CD1c-positive myeloid dendritic cell (primary cell): ENCODE measurements around the gene CMIP.

ENCODE experiments used
- DNase-seq: peaks from one replicate; pipeline ENCODE4 v3.0.0-alpha.2; 2016; ENCODE audit errors: extremely low spot score

Gene CMIP

DNA sequence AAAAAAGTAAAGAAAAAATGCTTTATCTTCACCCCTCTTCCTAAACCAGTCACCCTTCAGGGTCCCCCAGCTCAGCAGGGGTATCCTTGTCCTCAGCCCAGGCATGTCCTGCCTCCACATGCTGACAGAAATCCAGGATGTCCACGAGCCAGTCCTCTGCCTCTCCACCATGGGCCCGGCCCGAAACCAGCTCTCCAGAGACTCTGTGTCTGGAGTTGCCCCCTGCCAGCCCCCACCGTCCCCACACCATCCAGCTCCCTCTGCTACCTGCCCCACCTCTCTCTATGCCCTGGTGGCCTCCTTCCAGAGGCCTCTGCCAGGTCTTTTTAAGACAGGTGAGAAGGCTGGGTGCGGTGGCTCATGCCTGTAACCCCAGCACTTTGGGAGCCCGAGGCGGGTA is 268.1 kb downstream of the CMIP start:
- no peak for DNase-seq

DNA sequence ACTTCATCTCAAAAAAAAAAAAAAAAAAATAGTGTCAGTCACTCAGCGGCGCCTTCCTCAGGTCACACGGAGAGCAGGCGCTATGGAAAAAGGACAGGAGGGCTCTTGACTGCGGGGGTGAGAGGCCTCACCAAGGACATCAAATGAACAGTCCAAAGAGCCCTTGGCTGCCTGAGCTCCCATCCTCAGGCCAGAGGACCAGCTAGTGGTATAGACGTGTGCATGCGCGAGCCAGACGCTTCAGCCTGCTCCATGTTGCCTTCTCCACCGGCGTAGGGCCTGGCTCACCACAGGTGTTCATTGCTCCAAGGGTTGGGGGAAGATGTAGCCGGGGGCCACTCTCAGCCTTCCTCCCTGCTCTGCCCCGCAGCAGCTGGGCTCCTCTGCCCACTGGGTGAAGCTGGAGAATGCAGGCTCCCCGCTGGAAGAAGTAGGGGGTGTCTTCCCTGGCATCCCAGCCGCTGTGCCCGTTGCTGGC is 268.7 kb downstream of the CMIP start:
- no peak for DNase-seq

DNA sequence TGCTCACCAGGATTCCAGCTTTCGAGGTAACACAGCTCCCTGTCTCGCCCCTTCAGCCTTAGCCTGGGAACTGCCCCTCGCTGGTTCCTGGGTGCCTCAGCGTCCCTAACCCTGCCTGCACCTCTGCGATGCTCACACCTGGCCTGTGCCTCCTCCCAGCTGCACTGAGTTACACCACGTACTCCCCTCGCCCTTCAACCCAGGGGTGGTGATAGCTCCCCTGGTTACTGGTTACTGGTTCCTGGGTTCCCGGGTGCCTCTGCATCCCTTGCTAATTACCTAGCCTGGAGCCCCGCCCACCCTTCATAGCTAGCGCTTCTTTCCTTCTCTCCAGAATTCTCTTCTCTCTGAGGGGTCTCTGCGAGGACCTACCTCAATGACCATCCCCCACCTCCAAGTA is 269.2 kb downstream of the CMIP start:
- DNase-seq = no peak

DNA sequence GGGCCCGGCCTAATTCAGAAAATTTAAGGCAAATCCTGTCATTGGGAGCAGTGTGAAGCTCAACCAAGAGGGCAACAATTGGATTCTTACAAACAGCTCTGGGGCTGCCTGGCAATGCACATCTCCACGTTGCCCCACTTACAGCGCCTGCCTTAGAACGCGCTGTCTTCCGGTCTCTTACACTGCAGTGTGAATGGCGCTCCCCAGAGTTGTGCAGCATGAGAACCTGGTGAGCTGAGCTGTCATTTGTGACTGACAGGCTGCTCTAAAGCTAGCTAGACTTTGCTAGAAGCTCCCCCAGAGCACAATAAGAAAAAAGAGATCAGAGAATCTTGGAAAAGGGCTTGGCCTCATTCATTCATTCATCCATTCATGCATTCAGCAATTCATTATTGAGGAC is 270.0 kb downstream of the CMIP start:
- no peak for DNase-seq

DNA sequence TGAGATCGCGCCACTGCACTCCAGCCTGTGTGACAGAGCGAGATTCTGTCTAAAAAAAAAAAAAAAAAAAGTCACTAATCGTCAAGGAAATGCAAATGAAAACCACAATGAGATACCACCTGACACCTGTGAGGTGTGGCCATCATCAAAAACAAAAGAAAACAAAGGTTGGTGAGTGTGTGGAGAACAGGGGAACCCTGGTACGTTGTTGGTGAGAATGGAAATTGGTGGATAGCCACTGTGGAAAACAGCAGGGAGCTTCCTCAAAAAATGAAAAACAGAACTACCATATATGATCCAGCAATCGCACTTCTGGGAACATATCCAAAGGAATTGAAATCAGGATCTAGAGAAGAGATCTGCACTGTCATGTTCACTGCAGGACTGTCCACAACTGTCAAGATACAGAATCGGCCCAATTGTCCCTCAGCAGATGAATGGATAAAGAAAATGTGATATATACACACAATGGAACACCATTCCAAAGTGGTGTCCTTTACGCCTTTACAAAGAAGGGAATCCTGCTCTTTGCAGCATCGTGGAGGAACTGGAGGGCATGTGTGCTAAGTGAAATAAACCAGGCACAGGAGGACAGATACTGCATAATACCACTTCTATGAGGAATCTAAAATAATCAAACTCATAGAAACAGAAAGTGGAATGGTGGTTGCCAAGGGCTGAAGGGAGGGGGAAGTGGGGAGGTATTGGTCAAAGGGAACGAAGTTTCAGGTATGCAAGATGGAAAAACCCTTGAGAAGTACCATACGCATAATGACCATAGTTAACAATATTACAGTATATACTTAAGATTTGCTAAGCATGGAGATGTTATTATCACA is 271.0 kb downstream of the CMIP start:
- DNase-seq = peak; percentile 15

DNA sequence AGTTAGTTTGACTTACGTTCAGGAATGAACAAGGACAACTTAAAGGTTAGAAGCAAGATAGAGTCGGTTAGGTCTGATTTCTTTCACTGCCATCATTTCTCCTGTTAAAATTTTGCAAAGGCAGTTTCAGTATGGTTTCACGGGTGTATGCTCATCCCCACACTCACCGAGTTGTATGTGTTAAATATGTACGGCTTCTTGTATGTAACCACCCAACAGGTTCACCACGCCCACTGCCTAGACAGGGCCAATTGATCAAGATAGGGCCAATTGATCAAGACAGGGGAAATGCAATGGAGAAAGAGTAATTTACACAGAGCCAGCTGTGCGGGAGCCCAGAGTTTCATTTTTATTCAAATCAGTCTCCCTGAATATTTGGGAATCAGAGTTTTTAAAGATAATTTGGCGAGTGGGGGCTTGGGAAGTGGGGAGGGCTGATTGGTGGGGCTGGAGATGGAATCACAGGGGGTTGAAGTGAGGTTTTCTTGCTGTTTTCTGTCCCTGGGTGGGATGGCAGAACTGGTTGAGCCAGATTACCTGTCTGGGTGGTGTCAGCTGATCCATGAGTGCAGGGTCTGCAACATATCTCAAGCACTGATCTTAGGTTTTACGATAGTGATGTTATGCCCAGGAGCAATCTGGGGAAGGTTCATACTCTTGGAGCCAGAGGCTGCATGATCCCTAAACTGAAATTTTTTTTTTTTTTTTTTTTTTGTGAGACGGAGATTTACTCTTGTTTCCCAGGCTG is 272.0 kb downstream of the CMIP start:
- no peak for DNase-seq

DNA sequence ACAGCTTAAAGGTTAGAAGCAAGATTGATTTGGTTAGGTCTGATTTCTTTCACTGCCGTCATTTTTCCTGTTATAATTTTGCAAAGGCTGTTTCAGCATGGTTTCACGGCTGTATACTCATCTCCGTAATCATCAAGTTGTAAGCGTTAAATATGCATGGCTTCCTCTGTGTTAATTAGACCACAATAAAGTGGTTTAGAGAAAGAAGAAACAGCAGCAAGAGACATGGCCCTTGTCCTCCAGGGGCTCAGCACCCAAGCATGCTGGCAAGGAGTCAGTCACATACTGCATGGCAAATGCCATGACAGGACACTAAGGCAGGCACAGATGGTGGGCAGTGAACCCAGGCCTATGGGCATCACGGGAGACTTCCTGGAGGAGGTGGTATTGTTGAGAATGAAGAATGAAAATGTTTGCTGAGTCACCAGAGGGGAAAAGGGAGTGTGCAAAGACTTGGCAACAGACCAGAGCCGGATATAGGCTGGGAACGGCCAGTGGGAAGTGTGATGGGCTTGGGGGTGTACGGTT is 273.1 kb downstream of the CMIP start:
- no peak for DNase-seq

DNA sequence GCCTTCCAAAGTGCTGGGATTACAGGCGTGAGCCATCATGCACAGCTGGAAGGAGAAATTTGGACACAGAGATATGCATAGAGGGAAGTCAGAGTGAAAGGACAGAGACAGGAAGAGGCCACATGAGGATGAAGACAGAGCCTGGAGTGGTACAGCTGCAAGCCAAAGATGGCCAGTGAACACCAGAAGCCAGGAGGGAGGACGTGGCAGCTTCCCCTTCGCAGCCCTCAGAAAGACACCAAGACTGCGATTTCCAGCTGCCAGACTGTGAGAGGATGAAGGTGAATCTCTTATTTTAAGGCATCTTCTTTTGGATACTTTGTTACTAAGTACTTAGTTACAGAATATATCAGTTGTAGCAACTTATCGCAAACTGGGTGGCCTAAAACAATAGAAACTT is 274.0 kb downstream of the CMIP start:
- DNase-seq = peak; percentile 17

DNA sequence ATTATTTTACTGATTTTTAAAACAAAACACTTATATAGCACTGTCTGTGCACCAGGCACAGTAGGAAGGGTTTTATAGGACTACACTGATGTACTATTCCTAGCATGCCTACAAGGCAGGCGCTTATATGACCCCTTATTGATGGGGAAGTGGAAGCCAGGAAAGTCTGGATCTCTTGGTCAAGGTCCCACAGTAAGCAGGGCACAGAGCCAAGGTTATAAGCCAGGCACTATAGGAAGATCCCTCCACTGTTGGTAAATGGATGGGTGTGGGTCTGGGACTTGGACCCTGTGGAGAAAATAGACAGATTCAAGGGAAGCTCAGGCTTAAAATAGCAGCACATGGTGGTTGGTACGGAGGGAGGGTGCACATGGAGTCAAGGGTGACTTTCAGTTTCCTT is 275.4 kb downstream of the CMIP start:
- DNase-seq = no peak

DNA sequence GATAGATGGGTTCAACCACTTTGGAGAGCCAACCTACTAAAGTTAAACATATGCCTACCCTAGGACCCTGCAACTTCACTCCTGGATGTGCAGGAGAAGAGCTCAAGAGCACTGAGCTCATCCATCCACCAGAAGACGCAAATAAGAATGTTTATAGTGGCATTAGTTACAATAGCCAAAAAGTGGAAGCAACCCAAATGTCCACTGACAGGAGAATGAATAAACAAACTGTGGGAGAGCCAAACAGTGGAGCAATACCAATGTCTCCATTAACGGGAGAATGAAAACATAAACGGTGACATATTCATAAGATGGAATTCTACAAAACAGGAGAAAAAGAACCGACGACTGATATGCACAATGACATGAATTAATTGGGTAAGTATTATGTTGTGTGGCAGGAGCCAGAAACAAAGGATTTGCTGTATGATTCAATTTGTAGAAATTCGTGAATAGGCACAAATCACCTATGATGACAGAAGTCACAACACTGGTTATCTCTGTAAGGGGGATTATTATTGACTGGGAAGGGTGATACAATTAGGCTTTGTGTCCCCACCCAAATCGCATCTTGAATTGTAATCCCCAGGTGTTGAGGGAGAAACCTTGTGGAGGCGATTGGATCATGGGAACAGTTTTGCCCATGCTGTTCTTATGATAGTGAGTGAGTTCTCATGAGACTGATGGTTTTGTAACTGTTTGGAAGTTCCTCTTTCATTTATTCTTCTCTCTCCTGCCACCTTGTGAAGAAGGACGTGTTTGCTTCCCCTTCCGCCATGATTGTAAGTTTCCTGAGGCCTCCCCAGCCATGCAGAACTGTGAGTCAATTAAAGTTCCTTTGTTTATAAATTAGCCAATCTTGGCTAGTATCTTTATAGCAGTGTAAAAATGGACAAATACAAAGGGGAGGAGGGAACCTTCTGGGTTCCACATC is 276.6 kb downstream of the CMIP start:
- DNase-seq = peak; percentile 38

DNA sequence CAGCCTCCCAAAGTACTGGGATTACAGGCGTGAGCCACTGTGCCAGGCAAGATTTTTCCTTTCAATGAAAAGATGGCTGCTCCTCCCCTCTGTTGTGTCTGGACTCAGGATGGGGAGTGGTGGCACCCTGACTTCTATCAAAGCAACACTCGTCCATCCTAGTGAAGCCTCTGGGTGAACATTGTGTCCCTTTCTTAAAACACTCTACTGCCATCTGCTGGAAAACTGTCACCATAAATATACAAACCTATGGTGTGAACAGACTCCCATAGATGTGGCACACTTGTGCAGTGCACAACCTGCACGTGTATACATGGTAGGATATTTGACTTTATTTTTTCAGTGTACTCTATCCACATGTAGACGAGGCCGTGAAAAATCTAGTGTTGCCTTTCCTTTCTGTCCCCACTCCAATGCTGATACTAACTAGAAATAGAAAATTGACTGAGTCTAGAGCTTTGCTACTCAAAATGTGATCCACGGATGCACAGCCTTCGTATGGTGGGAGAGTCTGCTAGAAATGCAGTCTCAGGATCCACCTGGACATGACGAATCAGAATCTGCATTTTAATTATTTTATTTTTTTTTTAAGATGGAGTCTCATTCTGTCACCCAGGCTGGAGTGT is 278.6 kb downstream of the CMIP start:
- DNase-seq = peak; percentile 84

DNA sequence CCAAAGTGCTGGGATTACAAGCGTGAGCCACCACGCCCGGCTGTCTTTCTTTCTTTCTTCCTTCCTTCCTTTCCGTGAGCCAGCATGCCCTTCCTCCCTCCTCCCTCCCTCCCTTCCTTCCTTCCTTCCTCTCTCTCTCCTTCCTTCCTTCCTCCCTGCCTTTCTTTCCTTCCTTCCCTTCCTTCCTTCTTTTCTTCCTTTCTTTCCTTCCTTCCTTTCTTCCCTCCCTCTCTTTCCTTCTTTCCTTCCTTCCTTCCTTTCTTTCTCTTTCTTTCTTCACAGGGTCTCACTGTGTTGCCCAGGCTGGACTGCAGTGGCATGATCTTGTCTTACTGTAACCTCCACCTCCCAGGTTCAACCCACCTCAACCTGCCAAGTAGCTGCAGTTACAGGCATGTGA is 283.8 kb downstream of the CMIP start:
- DNase-seq = no peak

DNA sequence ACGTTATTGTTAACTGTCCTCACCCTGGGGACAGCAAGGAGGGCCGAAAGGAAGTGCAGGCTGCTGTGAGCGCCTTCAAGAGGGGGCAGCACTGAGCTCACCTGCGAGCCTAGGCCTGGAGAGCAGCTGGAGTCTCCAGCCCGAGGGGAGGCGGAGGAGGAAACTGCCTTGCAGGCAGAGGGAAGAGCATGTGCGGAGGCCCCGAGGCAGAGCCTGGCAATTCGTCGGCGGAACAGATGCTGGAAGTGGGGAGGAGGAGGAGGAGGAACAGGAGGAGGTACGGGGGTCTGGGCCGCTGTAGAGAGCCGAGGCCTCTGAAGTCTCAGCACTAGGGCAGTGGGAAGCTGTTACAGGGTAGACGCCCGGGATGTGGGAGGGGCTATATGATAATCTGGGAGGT is 284.8 kb downstream of the CMIP start:
- DNase-seq = no peak

DNA sequence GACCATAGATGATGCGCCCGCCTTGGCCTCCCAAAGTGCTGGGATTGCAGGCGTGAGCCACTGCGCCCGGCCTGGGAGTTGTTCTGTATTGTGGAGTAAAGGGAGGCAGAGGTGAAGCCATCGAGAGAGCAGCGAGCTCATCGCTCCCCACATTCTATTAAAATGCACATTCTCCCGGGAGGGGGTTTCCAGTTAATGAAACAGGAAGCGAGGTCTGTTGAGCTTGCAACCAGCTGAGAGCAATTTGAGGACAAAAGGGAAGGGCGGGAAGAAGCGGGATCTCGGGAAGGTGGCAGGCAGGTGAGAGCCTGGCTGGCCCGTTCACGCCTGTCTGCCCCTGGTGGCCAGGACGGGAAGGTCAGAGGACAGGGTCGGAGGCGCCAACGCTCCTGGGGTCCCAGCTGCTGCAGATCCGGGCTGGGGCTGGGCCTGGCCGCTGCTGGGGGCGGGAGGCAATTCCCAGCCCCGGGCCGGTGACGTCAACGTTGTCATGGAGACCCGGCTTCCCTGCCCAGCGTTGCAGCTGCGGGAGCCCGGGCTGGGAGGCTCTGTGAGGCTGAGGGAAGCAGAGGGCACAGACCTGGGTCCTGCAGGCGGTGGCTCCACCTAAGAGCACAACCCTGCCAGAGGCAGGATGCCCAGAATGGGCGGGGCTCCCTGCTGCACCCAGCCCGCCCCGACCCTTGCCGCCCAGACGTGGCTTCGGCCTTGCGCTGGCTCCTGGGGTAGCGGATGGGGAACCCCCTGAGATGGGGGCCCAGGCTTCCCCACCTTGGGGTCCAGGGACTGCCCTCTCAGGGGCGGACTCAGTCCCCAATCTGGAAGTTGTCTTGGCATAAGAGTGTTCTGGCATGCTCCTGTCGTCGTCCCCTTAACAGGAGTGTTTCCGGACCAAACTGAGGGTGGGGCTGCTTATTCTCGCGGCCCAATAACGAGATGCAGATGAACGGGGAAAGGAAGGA is 285.8 kb downstream of the CMIP start:
- DNase-seq = peak; percentile 66

DNA sequence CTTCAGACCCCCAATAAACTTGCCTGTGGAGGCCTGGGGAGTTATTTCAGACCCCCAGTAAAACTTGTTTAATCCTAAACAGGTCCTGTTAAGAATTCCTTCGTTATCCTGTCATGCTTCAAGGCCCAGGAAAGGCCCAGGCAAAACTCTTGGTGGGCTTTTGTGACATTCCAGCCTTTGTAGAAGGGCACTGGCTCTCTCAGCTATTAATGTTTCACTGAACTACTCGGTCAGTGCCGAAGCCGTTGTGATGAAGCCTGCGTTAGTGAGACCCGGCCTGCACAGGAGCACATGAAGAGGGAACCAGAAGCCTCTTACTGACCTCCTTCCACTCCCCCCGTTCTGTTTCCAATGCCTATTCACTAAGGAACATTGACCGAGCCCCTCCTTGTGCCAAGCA is 287.0 kb downstream of the CMIP start:
- no peak for DNase-seq

DNA sequence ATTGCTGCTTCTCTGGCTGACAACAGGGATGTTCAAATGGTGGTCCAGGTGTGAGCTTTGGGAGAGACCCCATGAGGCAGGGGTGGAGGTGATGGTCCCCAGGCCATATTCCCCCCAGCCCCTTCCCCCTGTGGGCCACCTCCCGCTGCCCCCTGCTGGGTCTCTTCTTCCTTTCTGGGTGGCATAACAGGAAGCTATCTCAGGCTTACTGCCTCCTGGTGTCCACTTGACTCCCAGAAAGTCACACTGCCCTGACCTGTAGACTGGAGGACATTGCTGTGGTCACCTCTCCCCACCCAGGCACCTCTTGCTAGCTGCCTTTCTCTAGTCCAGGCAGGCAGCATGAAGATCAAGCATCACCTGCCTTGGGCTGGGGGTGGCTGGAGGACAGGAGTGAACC is 288.1 kb downstream of the CMIP start:
- DNase-seq = no peak

DNA sequence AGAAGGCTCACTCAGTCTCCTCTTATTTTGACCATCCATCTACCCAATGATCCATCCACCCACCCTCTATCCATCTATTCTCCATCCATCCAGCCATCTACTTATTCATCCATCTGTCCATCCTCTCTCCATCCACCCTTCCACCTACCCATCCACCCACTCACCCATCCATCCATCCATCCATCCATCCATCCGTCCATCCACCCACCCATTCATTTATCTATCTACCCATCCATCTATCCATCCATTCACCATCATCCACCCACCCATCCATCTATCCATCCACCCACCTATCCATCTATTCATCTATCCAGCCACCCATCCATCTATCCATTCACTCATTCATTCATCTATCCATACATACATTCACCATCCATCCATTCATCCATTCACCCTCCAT is 288.7 kb downstream of the CMIP start:
- no peak for DNase-seq

DNA sequence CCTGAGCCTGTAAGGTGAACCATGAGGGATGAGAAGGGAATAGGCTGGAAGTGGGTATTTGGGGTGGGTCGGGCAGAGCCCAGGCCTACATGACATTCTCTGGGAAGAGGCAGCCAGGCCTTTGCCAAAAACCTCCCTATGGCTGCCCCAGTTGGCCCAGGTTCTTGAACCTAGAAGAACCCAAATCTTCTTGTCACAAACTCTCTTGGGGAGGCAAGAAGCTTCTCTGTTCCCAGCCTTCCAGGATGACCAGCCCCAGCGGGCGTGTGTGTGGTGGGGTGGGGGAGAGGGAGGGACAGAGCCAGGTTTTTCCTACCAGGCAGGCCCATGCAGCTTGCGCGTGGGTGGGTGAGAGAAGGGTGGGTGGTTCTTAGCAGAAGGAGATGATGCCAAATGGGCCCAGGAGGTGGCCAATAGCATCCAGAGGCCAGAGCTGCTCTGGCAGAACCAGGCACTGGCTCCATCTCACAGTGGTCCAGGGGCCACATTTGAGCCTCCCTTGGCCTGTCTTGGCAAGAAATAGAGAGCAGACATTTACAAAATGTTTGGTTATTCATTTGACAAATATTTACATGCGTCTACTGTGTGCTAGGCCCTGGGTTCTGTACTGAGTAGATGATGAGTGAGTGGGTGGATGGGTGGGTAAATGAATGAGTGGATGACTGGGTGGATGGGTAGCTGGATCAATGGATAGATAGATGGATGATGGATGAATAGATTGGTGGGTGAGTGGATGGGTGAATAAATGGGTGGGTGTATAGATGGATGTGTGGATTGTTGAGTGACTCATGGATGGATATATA is 290.2 kb downstream of the CMIP start:
- no peak for DNase-seq

DNA sequence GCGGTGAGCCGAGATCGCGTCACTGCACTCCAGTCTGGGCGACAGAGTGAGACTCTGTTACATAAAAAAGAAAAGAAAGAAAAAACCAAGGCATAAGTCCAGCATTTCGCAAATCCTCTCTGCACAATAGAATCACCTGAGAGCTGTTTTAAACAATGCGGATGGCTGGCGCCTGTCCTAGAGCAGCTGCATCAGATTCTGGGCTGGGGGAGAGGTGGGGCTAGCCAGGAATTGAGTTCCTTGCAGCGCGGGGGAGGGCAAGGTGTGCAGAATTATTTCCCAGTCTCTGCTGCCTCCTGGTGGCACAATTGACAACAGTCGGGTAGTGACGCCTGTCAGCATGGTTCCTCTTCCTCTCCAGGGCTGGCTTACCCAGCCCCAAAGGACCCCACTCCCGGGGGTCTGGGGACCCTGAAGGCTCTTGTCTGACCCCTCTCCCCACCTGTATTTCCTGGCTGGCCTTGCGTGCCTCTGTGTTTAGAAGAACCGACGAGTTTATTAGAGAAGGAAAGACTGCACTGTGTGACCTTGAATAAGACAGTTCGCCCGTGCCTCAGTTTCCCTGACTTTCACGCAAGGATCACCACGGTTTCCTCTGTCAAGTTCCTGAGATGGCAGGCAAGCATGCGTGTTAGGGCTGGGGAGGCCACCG is 293.4 kb downstream of the CMIP start:
- peak; percentile 87 for DNase-seq
